Measurements from ENCODE around the gene RNF224.

Gene RNF224

DNA sequence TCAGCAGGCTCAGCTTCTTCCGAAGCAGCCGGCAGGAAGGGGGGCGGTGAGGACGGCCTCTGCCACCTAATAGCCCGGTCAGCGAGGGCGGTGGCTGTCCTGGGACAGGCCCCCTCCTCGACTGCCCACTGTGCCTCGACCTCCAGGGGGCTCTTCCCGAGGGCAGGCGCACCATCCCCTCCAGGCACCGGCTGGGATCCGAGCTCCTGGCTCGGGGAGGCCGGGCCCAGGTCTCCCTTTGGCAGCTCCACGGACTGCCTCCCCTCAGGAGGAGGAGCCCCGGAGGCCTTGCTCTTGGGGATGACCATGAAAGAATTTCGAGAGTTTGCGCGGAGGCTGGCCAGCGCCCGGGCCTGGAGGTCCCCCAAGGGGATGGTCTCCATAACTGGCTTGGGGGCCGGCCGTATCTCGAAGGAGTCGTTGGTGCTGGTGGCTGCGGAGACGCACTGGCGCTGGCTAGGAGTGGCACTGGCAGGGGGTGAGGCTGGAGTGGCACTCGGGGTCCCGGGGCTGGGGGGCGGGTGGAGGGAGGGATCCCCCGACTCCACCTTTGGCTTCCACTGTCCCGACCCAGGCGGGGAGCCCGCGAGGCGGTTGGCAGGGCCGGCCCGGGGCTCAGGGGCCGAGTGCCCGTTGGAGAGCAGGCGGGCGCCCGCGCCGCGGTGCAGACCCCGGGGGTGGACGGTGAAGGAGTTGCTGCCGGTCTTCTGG is 27.7 kb upstream of the RNF224 start:
- TF ChIP-seq SUZ12 (IDR thresholded peaks at IDR 0.05; ENCODE audit: extremely low read depth, insufficient read depth, insufficient read length) (no peak), ZNF274 (IDR thresholded peaks at IDR 0.05; ENCODE audit: low read depth, low read length) (no peak), YY1 (IDR thresholded peaks at IDR 0.05; ENCODE audit: insufficient read depth, insufficient read length) (no peak)
- Histone ChIP-seq H3K36me3 (ENCODE audit: insufficient read depth, insufficient read length, low read length) (peaks cover 40% of the 10 kb centered on the region), H3K4me1 (ENCODE audit: insufficient read depth, insufficient read length) (peaks cover 27% of the 10 kb centered on the region), H3K9ac (ENCODE audit: insufficient read length, low read depth) (peak overlapping the region; percentile 77), H3K4me3 (ENCODE audit: insufficient read length, low read depth) (peak overlapping the region; percentile 37), H3K9me3 (ENCODE audit: insufficient read depth, low read length) (no peaks in the 10 kb centered on the region), H3K27me3 (ENCODE audit: insufficient read depth, insufficient read length) (no peaks in the 10 kb centered on the region)
- DNase-seq (ENCODE audit: low read depth, low spot score) = no peak

GRCh38 chr9:137200311-137201204 is 26.7 kb upstream of the RNF224 start, which contains the start of gene TPRN:
TSS of gene TPRN (minus strand) at chr9:137200741. CDS start at chr9:137200711, 30 bp downstream.
- H3K27me3 ChIP-seq (ENCODE audit: insufficient read depth, insufficient read length) = no peaks in the 10 kb centered on the region
- H3K9me3 ChIP-seq (ENCODE audit: insufficient read depth, low read length) = no peaks in the 10 kb centered on the region
- TF ChIP-seq ZNF274 (IDR thresholded peaks at IDR 0.05; ENCODE audit: low read depth, low read length) (no peak), YY1 (IDR thresholded peaks at IDR 0.05; ENCODE audit: insufficient read depth, insufficient read length) (no peak), SUZ12 (IDR thresholded peaks at IDR 0.05; ENCODE audit: extremely low read depth, insufficient read depth, insufficient read length) (no peak)
- H3K36me3 ChIP-seq (ENCODE audit: insufficient read depth, insufficient read length, low read length) = peaks cover 34% of the 10 kb centered on the region
- H3K9ac ChIP-seq (ENCODE audit: insufficient read length, low read depth) = peak within 1 kb of the TSS; percentile 98
- peak; percentile 99 for DNase-seq (ENCODE audit: low read depth, low spot score)
- H3K4me3 ChIP-seq (ENCODE audit: insufficient read length, low read depth) = peak within 1 kb of the TSS; percentile 80
- H3K4me1 ChIP-seq (ENCODE audit: insufficient read depth, insufficient read length) = peaks cover 21% of the 10 kb centered on the region

GRCh38 chr9:137201205-137201868 is 26.0 kb upstream of the RNF224 start:
- TF ChIP-seq ZNF274 (IDR thresholded peaks at IDR 0.05; ENCODE audit: low read depth, low read length) = no peak
- no peak for TF ChIP-seq YY1 (IDR thresholded peaks at IDR 0.05; ENCODE audit: insufficient read depth, insufficient read length)
- no peak for TF ChIP-seq SUZ12 (IDR thresholded peaks at IDR 0.05; ENCODE audit: extremely low read depth, insufficient read depth, insufficient read length)
- Histone ChIP-seq H3K36me3 (ENCODE audit: insufficient read depth, insufficient read length, low read length) (peaks cover 30% of the 10 kb centered on the region), H3K27me3 (ENCODE audit: insufficient read depth, insufficient read length) (no peaks in the 10 kb centered on the region), H3K9ac (ENCODE audit: insufficient read length, low read depth) (peak overlapping the region; percentile 98), H3K4me1 (ENCODE audit: insufficient read depth, insufficient read length) (peaks cover 18% of the 10 kb centered on the region), H3K4me3 (ENCODE audit: insufficient read length, low read depth) (peak overlapping the region; percentile 80), H3K9me3 (ENCODE audit: insufficient read depth, low read length) (no peaks in the 10 kb centered on the region)
- no peak for DNase-seq (ENCODE audit: low read depth, low spot score)

GRCh38 chr9:137202966-137203365 is 24.3 kb upstream of the RNF224 start:
- peaks cover 34% of the 10 kb centered on the region for H3K36me3 ChIP-seq (ENCODE audit: insufficient read depth, insufficient read length, low read length)
- H3K4me3 ChIP-seq (ENCODE audit: insufficient read length, low read depth) = no peak overlapping the region
- H3K9ac ChIP-seq (ENCODE audit: insufficient read length, low read depth) = peak overlapping the region; percentile 53
- no peaks in the 10 kb centered on the region for H3K9me3 ChIP-seq (ENCODE audit: insufficient read depth, low read length)
- no peak for DNase-seq (ENCODE audit: low read depth, low spot score)
- no peak for TF ChIP-seq ZNF274 (IDR thresholded peaks at IDR 0.05; ENCODE audit: low read depth, low read length)
- no peak for TF ChIP-seq YY1 (IDR thresholded peaks at IDR 0.05; ENCODE audit: insufficient read depth, insufficient read length)
- TF ChIP-seq SUZ12 (IDR thresholded peaks at IDR 0.05; ENCODE audit: extremely low read depth, insufficient read depth, insufficient read length) = no peak
- H3K27me3 ChIP-seq (ENCODE audit: insufficient read depth, insufficient read length) = no peaks in the 10 kb centered on the region
- H3K4me1 ChIP-seq (ENCODE audit: insufficient read depth, insufficient read length) = peaks cover 26% of the 10 kb centered on the region

DNA sequence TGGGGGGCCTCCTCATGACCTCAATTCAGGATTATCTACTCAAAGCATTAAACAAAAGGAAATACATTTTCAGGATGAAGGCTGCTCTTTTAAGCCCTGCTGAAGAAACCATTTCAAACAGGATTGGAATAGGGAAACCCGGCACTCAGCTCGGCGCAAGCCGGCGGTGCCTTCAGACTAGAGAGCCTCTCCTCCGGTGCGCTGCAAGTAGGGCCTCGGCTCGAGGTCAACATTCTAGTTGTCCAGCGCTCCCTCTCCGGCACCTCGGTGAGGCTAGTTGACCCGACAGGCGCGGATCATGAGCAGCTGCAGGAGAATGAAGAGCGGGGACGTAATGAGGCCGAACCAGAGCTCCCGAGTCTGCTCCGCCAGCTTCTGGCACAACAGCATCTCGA is 22.6 kb upstream of the RNF224 start:
- H3K4me1 ChIP-seq (ENCODE audit: insufficient read depth, insufficient read length) = peaks cover 17% of the 10 kb centered on the region

DNA sequence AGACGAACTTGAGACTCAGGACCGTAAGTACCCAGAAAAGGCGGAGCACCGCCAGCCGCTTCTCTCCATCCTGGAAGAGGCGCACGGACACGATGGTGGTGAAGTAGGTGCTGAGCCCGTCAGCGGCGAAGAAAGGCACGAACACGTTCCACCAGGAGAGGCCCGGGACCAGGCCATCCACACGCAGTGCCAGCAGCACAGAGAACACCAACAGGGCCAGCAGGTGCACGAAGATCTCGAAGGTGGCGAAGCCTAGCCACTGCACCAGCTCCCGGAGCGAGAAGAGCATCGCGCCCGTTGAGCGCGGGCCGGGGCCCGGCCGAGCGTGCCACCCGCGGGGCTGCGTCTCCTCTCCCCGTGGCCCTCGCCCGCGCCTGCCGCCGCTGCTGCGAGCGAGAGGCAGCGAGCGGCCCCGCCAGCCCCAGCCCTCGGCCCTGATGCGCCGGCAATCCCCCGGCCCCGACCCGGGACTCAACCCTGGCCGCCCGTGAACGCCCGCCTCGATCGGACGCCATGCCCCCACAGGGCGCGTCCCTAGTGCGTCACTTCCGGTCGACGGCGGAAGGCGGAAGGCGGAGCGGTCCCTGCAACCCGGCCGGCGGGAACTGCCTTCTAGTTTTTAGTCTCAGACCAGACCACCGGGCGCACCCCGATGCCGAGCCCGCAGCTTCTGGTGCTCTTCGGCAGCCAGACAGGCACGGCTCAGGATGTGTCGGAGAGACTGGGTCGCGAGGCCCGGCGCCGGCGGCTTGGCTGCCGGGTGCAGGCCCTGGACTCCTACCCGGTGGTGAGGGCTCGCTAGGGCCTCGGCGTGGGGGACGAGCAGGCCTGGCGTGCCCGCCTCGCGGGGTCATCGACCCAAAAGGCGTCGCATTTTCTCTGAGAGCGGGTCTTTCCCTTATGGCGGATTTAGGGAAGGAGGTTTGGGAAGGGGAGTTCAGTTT is 21.9 kb upstream of the RNF224 start, which contains the start of the genes NDOR1 and TMEM203:
NDOR1 (plus strand) TSS at position 575 of the 944 bp plus-strand sequence; CDS start at position 653, 78 bp downstream.
TMEM203 (minus strand) TSS at position 523 of the 944 bp plus-strand sequence; CDS start at position 289, 234 bp downstream.
- peak; percentile 82 for DNase-seq (ENCODE audit: low read depth, low spot score)
- Histone ChIP-seq H3K9ac (ENCODE audit: insufficient read length, low read depth) (peak within 1 kb of the TSS; percentile 97), H3K27me3 (ENCODE audit: insufficient read depth, insufficient read length) (no peaks in the 10 kb centered on the region), H3K4me1 (ENCODE audit: insufficient read depth, insufficient read length) (peaks cover 17% of the 10 kb centered on the region), H3K4me3 (ENCODE audit: insufficient read length, low read depth) (peak within 1 kb of the TSS; percentile 99), H3K9me3 (ENCODE audit: insufficient read depth, low read length) (no peaks in the 10 kb centered on the region), H3K36me3 (ENCODE audit: insufficient read depth, insufficient read length, low read length) (peaks cover 51% of the 10 kb centered on the region)
- TF ChIP-seq YY1 (IDR thresholded peaks at IDR 0.05; ENCODE audit: insufficient read depth, insufficient read length) (peak; percentile 75), ZNF274 (IDR thresholded peaks at IDR 0.05; ENCODE audit: low read depth, low read length) (no peak)

More for the DNA sequence above, 22.6 kb upstream of the RNF224 start:
- H3K27me3 ChIP-seq (ENCODE audit: insufficient read depth, insufficient read length) = no peaks in the 10 kb centered on the region
- no peak for DNase-seq (ENCODE audit: low read depth, low spot score)
- TF ChIP-seq ZNF274 (IDR thresholded peaks at IDR 0.05; ENCODE audit: low read depth, low read length) = no peak
- TF ChIP-seq YY1 (IDR thresholded peaks at IDR 0.05; ENCODE audit: insufficient read depth, insufficient read length) = no peak
- TF ChIP-seq SUZ12 (IDR thresholded peaks at IDR 0.05; ENCODE audit: extremely low read depth, insufficient read depth, insufficient read length) = no peak
- H3K9ac ChIP-seq (ENCODE audit: insufficient read length, low read depth) = peak overlapping the region; percentile 97
- H3K4me3 ChIP-seq (ENCODE audit: insufficient read length, low read depth) = peak overlapping the region; percentile 99
- H3K36me3 ChIP-seq (ENCODE audit: insufficient read depth, insufficient read length, low read length) = peaks cover 45% of the 10 kb centered on the region
- no peaks in the 10 kb centered on the region for H3K9me3 ChIP-seq (ENCODE audit: insufficient read depth, low read length)

Data from NT2/D1 (cell line).